Inflammatory macrophage treated with lipopolysaccharide for 4 hours (primary cell): ENCODE results near the gene STUM.

Experiments used
- DNase-seq: peaks from one replicate; pipeline ENCODE4 v3.0.0-alpha.2; 2020

STUM gene

GRCh38 chr1:226534098-226534497 lies 14.5 kb upstream of the STUM start:
- no peak for DNase-seq

DNA sequence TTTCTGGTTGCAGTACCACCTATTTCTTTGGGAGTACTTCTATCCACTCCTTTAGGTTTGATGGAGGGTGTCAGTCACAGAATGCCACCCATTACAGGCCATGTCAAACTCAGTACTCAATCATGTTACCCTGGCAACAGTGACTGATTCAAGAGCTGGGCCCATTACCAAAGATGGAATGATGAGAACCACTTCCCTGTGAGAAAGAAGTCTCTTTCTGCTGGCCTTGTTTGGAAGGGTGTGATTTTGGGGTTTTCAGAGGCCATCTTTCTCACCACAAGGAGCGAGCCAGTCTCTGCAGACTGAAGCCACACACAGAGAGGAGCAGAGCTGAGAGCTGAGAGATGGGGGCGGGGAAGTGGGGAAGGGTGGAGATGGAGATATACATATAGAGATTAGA lies 13.9 kb upstream of the STUM start:
- DNase-seq = no peak

DNA sequence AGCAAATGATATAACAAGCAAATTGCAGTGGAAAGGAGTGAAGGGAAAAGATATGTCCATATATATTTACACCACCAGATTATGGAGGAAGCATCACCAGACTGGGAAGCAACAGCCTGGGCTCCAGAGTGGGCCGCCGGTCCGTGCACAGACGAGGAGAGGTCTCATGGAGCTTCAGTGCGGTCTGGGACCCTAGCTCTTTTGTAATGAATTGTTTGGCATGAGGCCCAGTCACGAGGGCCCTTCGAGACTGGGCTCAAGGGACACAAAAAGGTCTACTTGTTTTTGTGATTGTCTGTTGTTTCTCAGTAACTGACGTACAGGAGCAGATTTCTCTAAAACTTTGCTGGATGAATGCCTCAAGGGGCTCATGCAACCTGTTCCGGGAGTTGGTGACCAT lies 12.9 kb upstream of the STUM start:
- DNase-seq = no peak

GRCh38 chr1:226541231-226541630 lies 7.3 kb upstream of the STUM start:
- DNase-seq = no peak

DNA sequence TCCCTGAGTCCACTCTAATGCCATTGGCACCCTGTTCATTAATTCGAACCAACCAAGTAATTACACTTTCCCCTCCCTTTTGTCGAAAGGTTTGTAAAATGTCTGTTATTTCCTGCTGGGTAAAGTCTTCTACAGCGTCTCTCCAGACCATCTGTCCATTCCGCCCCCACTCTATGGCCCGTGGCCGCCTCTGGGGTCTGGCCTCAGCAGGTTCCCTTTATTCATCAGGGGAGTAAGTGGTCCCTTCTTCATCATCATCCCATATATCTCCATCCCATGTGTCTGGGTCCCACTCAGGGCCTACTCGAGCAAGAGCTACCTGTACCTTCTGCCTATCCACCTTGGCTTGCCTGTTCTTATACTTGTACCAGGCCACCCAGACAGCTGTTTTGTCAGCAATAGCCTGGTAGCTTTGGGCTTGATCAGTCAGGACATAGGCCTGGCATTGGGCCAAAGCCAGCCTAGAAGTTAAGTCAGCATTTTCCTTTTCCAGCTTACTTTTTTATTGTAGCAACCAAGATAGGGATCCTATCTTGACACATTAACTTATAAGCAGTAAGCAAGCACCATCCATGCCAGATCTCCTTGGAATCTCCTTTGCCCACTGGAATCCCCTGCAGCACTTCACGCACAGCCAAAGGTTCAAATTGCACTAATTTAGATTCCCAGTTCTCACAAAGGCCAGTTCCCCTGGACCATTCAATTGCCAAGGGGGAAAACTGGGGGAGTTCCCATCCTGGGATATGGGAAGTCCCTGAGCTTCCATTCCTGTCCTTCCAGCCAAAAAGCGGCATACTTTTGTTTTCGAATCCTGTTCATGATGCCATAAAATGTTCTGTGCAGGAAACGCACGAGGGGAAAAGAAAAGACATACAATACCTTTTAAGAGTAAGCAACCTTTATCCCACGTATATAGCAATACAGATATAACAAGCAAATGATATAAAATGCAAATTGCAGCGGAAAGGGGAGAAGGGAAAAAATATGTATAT lies 6.6 kb upstream of the STUM start:
- no peak for DNase-seq

GRCh38 chr1:226542623-226543103 lies 5.9 kb upstream of the STUM start:
- DNase-seq = no peak

DNA sequence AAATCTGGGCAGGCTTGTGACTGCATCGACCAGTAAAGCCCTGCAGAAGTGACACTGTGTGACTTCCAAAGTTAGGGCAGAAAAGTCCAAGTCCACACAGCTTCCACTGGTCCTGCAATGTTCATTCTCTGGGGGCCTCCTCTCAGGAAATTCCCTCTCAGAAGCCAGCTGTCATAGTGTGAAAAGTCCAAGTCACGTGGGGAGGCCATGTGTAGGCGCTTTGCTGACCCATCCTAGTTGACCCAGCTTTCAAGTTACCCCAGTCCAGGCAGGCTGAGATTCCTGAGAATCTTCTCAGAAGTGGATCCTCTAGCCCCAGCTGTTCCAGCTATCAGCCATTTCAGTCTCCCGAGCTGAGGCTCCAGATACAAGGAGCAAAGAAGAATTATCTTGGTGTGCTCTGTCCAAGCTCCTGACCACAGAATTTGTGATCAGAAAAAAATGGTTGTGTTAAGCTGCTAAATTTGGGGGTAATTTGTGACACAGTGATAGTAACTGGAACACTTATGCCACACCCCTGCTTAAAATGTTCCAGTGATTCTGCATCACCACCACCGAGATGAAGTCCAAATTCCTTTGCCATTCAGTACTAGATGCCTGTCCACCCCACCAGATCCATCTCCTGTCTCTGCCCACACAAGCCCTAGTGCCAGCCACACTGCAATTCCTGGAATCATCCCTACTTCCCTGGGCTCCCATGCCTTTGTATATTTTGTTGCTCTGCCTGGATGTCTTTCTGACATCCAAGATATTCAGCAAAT lies 2.5 kb upstream of the STUM start:
- DNase-seq = no peak

GRCh38 chr1:226546926-226547325 lies 1.6 kb upstream of the STUM start:
- no peak for DNase-seq

- peak; percentile 77 for DNase-seq
These were observed 791 bp upstream of the STUM start for GRCh38 chr1:226547754-226548191.

DNA sequence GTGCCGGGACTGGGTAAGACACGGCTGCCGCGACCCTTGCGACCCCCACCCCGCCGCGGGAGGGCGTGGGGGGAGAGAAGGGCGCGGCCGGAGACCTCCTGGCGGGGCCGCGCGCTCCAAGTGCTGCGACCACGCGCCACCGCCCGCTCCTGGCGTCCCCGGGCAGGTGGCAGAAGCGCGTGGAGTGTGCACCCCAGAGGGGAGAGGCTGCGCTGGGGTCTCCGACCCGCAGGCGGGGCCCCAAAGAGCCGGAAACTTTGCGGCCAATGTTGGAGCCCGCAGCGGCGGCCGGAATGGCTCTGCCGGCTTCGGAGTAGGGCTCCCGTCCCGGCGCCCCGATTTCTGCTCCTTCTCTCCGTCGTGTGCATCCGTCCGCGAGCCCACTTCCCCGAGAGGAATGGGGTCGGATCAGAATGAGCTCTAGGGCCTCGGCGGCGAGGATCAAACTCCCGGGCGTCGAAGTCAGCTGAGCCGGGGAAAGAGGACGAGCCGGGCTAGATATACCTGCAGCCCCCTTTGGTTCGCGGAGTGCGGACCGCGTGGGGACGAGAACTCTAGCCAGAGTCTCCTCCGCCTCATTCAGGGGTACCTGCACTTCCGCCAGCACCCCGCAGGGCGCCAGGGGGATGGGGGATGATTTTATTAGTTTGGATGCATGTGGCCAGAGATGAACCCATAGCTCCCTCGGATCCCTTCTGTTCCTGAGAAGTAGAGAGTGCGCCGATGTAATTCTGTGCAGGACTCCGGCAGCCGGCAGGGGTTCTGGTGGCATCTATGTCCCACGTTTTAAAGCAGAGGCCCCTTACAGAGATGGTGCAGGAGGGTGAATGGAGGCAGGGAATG lies 751 bp downstream of the STUM start:
- no peak for DNase-seq

- peak; percentile 18 for DNase-seq
These were observed 1.5 kb downstream of the STUM start for GRCh38 chr1:226549937-226550671.

DNA sequence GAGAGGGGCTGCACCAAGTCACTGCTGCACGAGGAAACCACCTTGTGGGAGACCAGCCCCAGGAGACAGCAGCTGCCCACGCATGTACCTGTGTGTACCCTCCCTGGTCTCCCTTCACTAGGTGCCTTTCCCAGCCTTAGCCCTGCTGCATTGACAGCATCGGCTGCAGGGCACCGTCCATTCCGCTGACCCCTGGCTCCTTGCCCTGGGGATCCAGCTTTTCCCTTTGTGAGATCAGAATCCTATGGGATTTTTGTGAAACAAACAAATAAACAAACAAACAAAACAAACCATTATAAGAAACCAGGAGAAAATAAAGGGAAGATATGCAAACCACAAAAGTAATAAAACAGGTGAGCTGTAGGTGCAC lies 2.1 kb downstream of the STUM start:
- no peak for DNase-seq

- no peak for DNase-seq
These were observed 2.7 kb downstream of the STUM start for GRCh38 chr1:226551299-226551698.

DNA sequence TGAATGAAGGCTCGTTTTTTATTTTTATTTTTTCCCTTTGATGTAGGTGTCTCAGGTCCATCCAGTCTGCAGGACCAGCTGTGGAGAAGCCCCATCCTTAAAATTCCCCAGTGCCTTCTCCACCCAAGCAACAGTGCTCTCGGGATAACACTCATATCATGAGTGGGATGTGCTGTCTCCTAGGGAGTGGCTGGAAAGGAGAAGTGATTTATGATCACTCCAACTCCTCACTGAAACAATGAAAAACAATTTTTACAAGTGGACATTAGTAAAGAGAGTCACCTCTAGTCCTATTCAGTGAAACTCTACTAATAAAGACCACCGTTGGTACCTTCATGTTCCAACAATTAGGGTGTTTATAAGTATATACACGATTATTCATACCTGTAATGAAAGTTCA lies 3.5 kb downstream of the STUM start:
- DNase-seq = no peak

DNA sequence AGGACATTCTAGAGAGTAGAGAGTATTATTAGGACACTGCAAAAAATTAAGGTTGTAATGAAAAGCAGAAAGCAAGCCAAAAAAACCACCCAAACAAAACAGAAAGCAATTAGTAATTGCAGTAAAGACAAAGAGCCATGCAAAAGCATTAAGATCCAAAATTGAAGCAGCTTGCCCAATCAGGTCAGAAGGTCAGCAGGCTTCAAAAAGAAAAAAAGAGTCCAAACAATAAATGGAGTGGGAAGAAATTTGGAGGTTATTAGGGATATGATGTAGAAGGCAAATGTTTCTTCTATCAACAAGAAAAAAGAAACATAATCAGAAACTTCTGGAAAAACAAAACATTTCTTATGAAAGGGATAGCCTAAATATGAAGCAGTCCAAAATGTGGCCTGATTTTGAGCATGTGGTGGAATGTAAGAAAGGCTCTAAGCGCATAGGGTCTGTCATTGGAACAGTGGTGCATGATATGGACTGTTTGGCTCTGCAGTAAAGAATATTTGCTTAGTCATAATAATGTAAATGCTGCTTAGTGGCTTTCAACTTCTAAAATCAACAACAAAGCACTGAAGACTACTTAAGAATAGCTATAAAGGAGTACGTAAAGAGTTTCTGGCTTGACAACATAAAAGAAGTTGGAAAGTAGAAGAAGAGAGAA lies 4.8 kb downstream of the STUM start:
- no peak for DNase-seq

GRCh38 chr1:226553924-226554282 lies 5.3 kb downstream of the STUM start:
- DNase-seq = no peak

DNA sequence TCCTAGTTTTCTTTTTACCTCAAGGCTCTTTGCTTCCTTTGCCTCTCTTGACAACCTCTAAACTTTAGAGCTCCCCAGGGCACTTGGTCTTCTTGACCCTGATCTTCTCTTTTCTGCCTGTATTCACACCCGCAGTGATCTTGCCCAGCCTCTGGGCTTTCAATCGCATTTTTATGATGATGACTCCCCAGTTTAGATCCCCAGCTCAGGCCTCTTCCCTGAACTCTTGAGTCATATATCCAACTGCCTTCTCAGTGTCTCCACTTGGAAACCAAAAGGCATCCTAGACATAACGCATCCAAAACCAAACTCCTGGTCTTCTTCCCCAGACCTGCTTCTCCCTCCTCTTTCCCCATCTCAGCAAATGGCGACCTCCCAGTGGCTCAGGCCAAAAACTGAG lies 6.5 kb downstream of the STUM start:
- DNase-seq = no peak

DNA sequence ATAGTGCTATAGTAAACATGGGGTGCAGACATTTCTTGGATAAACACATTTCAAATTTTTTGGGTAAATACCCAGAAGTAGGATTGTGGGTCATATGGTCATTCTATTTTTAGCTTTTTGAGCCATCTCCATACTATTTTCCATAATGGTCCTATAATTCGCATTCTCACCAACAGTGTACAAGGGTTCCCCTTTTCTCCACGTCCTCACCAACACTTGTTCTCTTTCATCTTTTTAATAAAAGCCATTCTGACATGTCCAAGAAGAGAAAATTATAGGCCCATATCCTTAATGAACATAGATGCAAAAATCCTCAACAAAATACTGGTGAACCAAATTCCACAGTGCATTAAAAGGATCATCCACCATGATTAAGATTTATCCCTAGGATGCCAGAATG lies 8.9 kb downstream of the STUM start:
- no peak for DNase-seq

GRCh38 chr1:226558036-226558650 lies 9.6 kb downstream of the STUM start:
- peak; percentile 62 for DNase-seq

GRCh38 chr1:226560243-226560642 lies 11.7 kb downstream of the STUM start:
- no peak for DNase-seq

DNA sequence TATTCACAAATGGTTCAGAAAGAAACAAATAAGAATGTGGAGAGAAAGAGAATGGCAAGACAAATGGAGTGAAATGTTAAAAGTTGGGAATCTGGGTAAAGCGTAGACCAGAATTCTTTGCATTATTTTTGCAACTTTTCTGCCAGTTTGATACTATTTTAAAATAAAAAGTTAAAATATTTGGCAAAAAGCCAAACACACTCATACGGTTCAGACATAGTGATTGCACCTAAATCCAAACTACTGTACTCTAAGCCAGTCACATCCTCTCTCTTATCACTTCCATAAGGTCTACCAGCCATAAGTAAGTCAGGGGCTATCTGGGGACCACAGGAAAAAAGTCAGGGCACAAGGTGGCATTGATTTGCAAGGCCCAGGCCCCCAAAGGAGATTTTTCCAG lies 14.4 kb downstream of the STUM start:
- DNase-seq = no peak
